ENCODE data around the gene PROSER2. TPM values are rescaled to one million over a fixed set of nuclear protein-coding genes. Genes with fewer than 3 reads are reported as not detected.
A peak's percentile ranks its signal among the peaks of the same experiment; 100 is the strongest.

PROSER2 gene
- total and polyA plus RNA-seq, 9 of the 15 experiments (the other 6 are each of a cell fraction or from before 2014, with no cell fraction given), result 0.62 to 14.8 (median 2.9) TPM

DNA sequence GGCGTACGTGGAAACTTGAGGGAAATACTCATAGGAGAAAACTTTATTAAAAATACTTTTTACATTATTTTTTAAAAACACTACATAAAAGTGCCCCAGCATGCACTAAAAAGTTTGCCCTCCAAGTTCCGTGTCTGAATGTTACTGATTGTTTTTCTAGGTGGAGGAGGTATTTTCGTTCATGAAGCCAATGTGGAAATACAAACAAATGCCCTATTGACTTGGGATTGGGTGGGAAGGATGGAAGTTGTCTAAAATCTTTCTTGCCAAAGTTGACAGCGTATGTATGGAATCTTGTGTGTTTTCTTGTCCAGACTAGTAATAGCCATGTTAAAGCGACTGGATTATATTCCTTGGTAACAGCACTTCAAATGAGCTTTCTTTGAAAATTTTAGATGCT is 1.2 kb downstream of the PROSER2 start:
- 0 out of 2 replicates have a peak overlapping the region, but pooled peaks have one; percentile 83 for H2AFZ ChIP-seq (ENCODE audit: low read depth, low read length)
- ChIA-PET CTCF (ENCODE audit: low intra/inter-chr PET ratio) (no interaction called here), POLR2A (interaction anchor here (1.1 to 1.2 kb wide), 2 partner anchors 10 to 398 kb away, joined by 3 to 4 read pairs; no protein-coding TSS in a partner anchor)
- H3K9ac ChIP-seq (ENCODE audit: insufficient read depth in 1 of 2, low read depth in 2 of 2, low read length in 2 of 2), result peak overlapping the region in 1 of 2 experiments; percentile 73; a peak in 2 of 4 replicates
- H3K4me1 ChIP-seq (replicated peaks in 1 of 2; ENCODE audit: control insufficient read depth in 2 of 2, insufficient read depth in 2 of 2, low read length in 2 of 2), result peaks cover 14 to 18% of the 10 kb centered on the region in 2 experiments; a peak in 4 of 5 replicates
- in situ Hi-C loops (cut with MboI), result no loop called here
- H3K9me1 ChIP-seq (ENCODE audit: control insufficient read depth, insufficient read depth, low read length), result no peaks in the 10 kb centered on the region
- peak; percentile 69 for TF ChIP-seq CBX8 (IDR thresholded peaks at IDR 0.05; ENCODE audit: borderline replicate concordance, extremely low read depth, low read depth, low read length, poor library complexity, severe bottlenecking)
- no peak for TF ChIP-seq MYNN (IDR thresholded peaks at IDR 0.05)
- TF ChIP-seq MYNN (CRISPR knock-in tag; IDR thresholded peaks at IDR 0.05), result no peak
- no peak for TF ChIP-seq SIX5 (IDR thresholded peaks at IDR 0.05; ENCODE audit: borderline replicate concordance in 1 of 2, insufficient read depth in 1 of 2, low read depth in 1 of 2, low read length in 2 of 2)
- TF ChIP-seq, protein P1, sequence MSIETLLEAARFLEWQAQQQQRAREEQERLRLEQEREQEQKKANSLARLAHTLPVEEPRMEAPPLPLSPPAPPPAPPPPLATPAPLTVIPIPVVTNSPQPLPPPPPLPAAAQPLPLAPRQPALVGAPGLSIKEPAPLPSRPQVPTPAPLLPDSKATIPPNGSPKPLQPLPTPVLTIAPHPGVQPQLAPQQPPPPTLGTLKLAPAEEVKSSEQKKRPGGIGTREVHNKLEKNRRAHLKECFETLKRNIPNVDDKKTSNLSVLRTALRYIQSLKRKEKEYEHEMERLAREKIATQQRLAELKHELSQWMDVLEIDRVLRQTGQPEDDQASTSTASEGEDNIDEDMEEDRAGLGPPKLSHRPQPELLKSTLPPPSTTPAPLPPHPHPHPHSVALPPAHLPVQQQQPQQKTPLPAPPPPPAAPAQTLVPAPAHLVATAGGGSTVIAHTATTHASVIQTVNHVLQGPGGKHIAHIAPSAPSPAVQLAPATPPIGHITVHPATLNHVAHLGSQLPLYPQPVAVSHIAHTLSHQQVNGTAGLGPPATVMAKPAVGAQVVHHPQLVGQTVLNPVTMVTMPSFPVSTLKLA (conservative IDR thresholded peaks at IDR 0.05), result 0 out of 4 replicates have a peak, but pooled peaks of 1 of the 2 experiments have one; percentile 23
- TF ChIP-seq, protein P2, sequence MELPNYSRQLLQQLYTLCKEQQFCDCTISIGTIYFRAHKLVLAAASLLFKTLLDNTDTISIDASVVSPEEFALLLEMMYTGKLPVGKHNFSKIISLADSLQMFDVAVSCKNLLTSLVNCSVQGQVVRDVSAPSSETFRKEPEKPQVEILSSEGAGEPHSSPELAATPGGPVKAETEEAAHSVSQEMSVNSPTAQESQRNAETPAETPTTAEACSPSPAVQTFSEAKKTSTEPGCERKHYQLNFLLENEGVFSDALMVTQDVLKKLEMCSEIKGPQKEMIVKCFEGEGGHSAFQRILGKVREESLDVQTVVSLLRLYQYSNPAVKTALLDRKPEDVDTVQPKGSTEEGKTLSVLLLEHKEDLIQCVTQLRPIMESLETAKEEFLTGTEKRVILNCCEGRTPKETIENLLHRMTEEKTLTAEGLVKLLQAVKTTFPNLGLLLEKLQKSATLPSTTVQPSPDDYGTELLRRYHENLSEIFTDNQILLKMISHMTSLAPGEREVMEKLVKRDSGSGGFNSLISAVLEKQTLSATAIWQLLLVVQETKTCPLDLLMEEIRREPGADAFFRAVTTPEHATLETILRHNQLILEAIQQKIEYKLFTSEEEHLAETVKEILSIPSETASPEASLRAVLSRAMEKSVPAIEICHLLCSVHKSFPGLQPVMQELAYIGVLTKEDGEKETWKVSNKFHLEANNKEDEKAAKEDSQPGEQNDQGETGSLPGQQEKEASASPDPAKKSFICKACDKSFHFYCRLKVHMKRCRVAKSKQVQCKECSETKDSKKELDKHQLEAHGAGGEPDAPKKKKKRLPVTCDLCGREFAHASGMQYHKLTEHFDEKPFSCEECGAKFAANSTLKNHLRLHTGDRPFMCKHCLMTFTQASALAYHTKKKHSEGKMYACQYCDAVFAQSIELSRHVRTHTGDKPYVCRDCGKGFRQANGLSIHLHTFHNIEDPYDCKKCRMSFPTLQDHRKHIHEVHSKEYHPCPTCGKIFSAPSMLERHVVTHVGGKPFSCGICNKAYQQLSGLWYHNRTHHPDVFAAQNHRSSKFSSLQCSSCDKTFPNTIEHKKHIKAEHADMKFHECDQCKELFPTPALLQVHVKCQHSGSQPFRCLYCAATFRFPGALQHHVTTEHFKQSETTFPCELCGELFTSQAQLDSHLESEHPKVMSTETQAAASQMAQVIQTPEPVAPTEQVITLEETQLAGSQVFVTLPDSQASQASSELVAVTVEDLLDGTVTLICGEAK (IDR thresholded peaks at IDR 0.05), result peak; percentile 59; the same call in 1 of the 2 replicates
- TF ChIP-seq, protein P2 (CRISPR knock-in tag; IDR thresholded peaks at IDR 0.05), result no peak
- peak overlapping the region; percentile 68; the same call in 1 of the 2 replicates for H3K4me3 ChIP-seq
- ATAC-seq (no peak), DNase-seq (ENCODE audit: extremely low read depth in 1 of 4, low spot score in 3 of 4) (peak in 1 of 4 experiments; percentile 14), FAIRE-seq (no peak)
- H3K4me2 ChIP-seq (ENCODE audit: insufficient read depth, low read length), result peak overlapping the region; percentile 74; the same call in 1 of the 2 replicates
- no peaks in the 10 kb centered on the region for H3K27me3 ChIP-seq (ENCODE audit: control insufficient read depth in 2 of 2, insufficient read depth in 2 of 2, low read length in 2 of 2)
- 7% methylated on average over 6 of the region's 6 CpGs for WGBS (ENCODE audit: insufficient coverage, low coverage, missing lambda C conversion rate)
- H3K27ac ChIP-seq (ENCODE audit: extremely low read depth, low read depth, low read length), result no peak overlapping the region
- intact Hi-C loops (cut with micrococcal nuclease), result no loop called here
- H3K36me3 ChIP-seq (ENCODE audit: control insufficient read depth, insufficient read depth, low read length), result no peaks in the 10 kb centered on the region
- no TSS peak for BruUV-seq (replicated peaks)
- H3K9me3 ChIP-seq (replicated peaks; ENCODE audit: control insufficient read depth, insufficient read depth, low read depth, low read length), result no peaks in the 10 kb centered on the region
- H4K20me1 ChIP-seq (replicated peaks; ENCODE audit: control insufficient read depth, insufficient read depth, low read length), result peaks cover 8% of the 10 kb centered on the region
- peaks cover 30% of the 10 kb centered on the region; the same call in 2 of the 3 replicates for H3K79me2 ChIP-seq (ENCODE audit: control insufficient read depth, insufficient read depth, low read length)
